ENCODE measurements around the gene MTHFR. TPM values are rescaled to one million over a fixed set of nuclear protein-coding genes. Genes with fewer than 3 reads are reported as not detected.

Gene MTHFR
- total and polyA plus RNA-seq, 2 of the 4 experiments (the other 2 are of a cell fraction): 7.3 to 7.4 TPM

- CTCF ChIA-PET: no interaction called here
- intact Hi-C loops (cut with micrococcal nuclease): no loop called here
- no peak overlapping the region for H3K9ac ChIP-seq (ENCODE audit: low read depth, low read length)
- H3K27me3 ChIP-seq (ENCODE audit: control insufficient read depth, insufficient read depth, low read length): no peaks in the 10 kb centered on the region
- H3K4ac ChIP-seq (ENCODE audit: low read depth, low read length): no peak overlapping the region
- dilution Hi-C loops (cut with HindIII; ENCODE audit: low sequenced_read_pairs, unreplicated experiment): no loop called here
- no peak overlapping the region for H2AK5ac ChIP-seq (ENCODE audit: low read depth, low read length)
- H2BK15ac ChIP-seq (ENCODE audit: low read depth, low read length): no peak overlapping the region
- WGBS, 2 experiments (ENCODE audit: extremely low coverage in 2 of 2, insufficient read length in 1 of 2): 96% methylated on average over 3 of the region's 9 CpGs; no CpG with 5 or more reads in 1 of the 2 experiments
- no peak overlapping the region for H3K4me2 ChIP-seq (ENCODE audit: low read depth, low read length)
- H2BK20ac ChIP-seq (ENCODE audit: low read depth, low read length): no peak overlapping the region
- no peak overlapping the region for H4K8ac ChIP-seq (ENCODE audit: low read depth in 2 of 2, low read length in 2 of 2)
- ATAC-seq (ENCODE audit: low read depth): no peak
- H3K9me1 ChIP-seq (ENCODE audit: insufficient read depth, low read length): no peaks in the 10 kb centered on the region
- H3K36me3 ChIP-seq (ENCODE audit: control insufficient read depth, insufficient read depth, low read length): peaks cover 73% of the 10 kb centered on the region
- H3K18ac ChIP-seq (ENCODE audit: low read depth, low read length): no peak overlapping the region
- H4K20me1 ChIP-seq (ENCODE audit: insufficient read depth, low read length): peaks cover 9% of the 10 kb centered on the region; the same call in 1 of the 2 replicates
- no peak overlapping the region for H3K23ac ChIP-seq (ENCODE audit: low read depth, low read length)
- H3K14ac ChIP-seq (replicated peaks; ENCODE audit: low read depth, low read length): no peak overlapping the region
- no peaks in the 10 kb centered on the region for H3K4me1 ChIP-seq (ENCODE audit: control insufficient read depth, insufficient read depth, low read length)
- no peak for DNase-seq
- H3K27ac ChIP-seq (ENCODE audit: insufficient read depth, low read length): no peak overlapping the region
- no peaks in the 10 kb centered on the region for H3K9me3 ChIP-seq (ENCODE audit: control insufficient read depth, insufficient read depth, low read length)
- H2AFZ ChIP-seq (replicated peaks; ENCODE audit: low read length, poor library complexity): no peak overlapping the region
- no peak overlapping the region for H4K5ac ChIP-seq (ENCODE audit: low read depth, low read length)
- POLR2A ChIA-PET (ENCODE audit: unreplicated experiment): interaction anchor here (0.6 kb wide), 1 partner anchor 235 kb away, joined by 3 read pairs; no protein-coding TSS in a partner anchor
- no peak overlapping the region for H2BK5ac ChIP-seq (ENCODE audit: low read depth, low read length, poor library complexity, severe bottlenecking)
- H3K56ac ChIP-seq (ENCODE audit: extremely low read depth, insufficient read depth, low read length): no peak overlapping the region
- H3K79me1 ChIP-seq (ENCODE audit: low read depth in 1 of 2, low read length in 2 of 2): peaks cover 0 to 4% of the 10 kb centered on the region in 2 experiments; a peak in 2 of 4 replicates
- H3K4me3 ChIP-seq (ENCODE audit: insufficient read depth, low read depth, low read length): no peak overlapping the region
- no TSS peak for BruUV-seq (replicated peaks)
- in situ Hi-C loops (cut with MboI; ENCODE audit: low sequenced_read_pairs): no loop called here
- no peak overlapping the region for H2BK120ac ChIP-seq (ENCODE audit: low read depth, low read length)
- no peak overlapping the region for H4K91ac ChIP-seq (ENCODE audit: insufficient read depth, low read depth, low read length)
- no peak overlapping the region for H2AK9ac ChIP-seq (replicated peaks; ENCODE audit: low read depth, low read length, poor library complexity)
- no peak for TF ChIP-seq CHD1 (IDR thresholded peaks at IDR 0.05; ENCODE audit: low read depth, low read length)
- TF ChIP-seq MAFK (IDR thresholded peaks at IDR 0.05; ENCODE audit: low read depth, low read length): no peak
- no peak for TF ChIP-seq BHLHE40 (IDR thresholded peaks at IDR 0.05; ENCODE audit: low read depth, low read length)
- no peak for TF ChIP-seq MAZ (IDR thresholded peaks at IDR 0.05; ENCODE audit: borderline replicate concordance, low read depth, low read length)
- TF ChIP-seq SMC3 (IDR thresholded peaks at IDR 0.05; ENCODE audit: low read depth, low read length): no peak
- no peak for TF ChIP-seq POLR2A (IDR thresholded peaks at IDR 0.05; ENCODE audit: low read depth, low read length)
- TF ChIP-seq NFE2L2 (IDR thresholded peaks at IDR 0.05; ENCODE audit: low read depth, low read length): no peak
- no peak for TF ChIP-seq CTCF (conservative IDR thresholded peaks at IDR 0.05; ENCODE audit: low read depth, low read length)
- TF ChIP-seq RAD21 (IDR thresholded peaks at IDR 0.05; ENCODE audit: low read length): no peak
- no peak for TF ChIP-seq USF2 (IDR thresholded peaks at IDR 0.05; ENCODE audit: low read depth, low read length)
- no peak for TF ChIP-seq ELK1 (IDR thresholded peaks at IDR 0.05; ENCODE audit: borderline replicate concordance, low read depth, low read length)
- no peak for TF ChIP-seq FOS (IDR thresholded peaks at IDR 0.05; ENCODE audit: low read depth, low read length)
- no peak for TF ChIP-seq MXI1 (IDR thresholded peaks at IDR 0.05; ENCODE audit: borderline replicate concordance, low read depth, low read length)
- TF ChIP-seq RFX5 (IDR thresholded peaks at IDR 0.05; ENCODE audit: low read depth, low read length): no peak
- TF ChIP-seq RCOR1 (IDR thresholded peaks at IDR 0.05; ENCODE audit: insufficient replicate concordance, low read length): no peak
Observed at GRCh38 chr1:11831945-11832725, 26.4 kb upstream of the MTHFR start.
